HepG2 (cell line): ENCODE data around the gene ANKLE1. TPM values are rescaled to one million over a fixed set of nuclear protein-coding genes. Genes with fewer than 3 reads are reported as not detected.

Experiments used
- AKNA ChIP-seq: sonication (generic); formaldehyde crosslinking; IDR thresholded peaks from 2 replicates; pipeline ENCODE4 v1.4.0; 2020; ENCODE audit warnings: missing genetic modification reagents, borderline replicate concordance
- EEA1 ChIP-seq: sonication (generic); formaldehyde crosslinking; IDR thresholded peaks from 2 replicates; pipeline ENCODE4 v1.5.1; 2020; ENCODE audit warnings: mild to moderate bottlenecking, missing genetic modification reagents, borderline replicate concordance
- HMGA1 ChIP-seq: sonication (generic); formaldehyde crosslinking; conservative IDR thresholded peaks from 2 replicates; pipeline ENCODE4 v1.4.0; 2020; ENCODE audit warnings: missing genetic modification reagents
- JARID2 ChIP-seq: sonication (generic); formaldehyde crosslinking; IDR thresholded peaks from 2 replicates; pipeline ENCODE4 v1.8.1; 2023; ENCODE audit warnings: missing genetic modification reagents, inconsistent platforms; ENCODE audit not compliant: insufficient replicate concordance
- NBN ChIP-seq: fragments of 450-650 bp; conservative IDR thresholded peaks from 2 replicates; pipeline ENCODE4 v1.6.1; 2017
- ZKSCAN5 ChIP-seq: sonication (generic); formaldehyde crosslinking; IDR thresholded peaks from 2 replicates; pipeline ENCODE4 v1.5.1; 2020; ENCODE audit warnings: mild to moderate bottlenecking, missing genetic modification reagents
- ZMYM3 ChIP-seq: sonication (generic); formaldehyde crosslinking; IDR thresholded peaks from 2 replicates; pipeline ENCODE4 v1.5.1; 2020; ENCODE audit warnings: mild to moderate bottlenecking, missing genetic modification reagents
- ZNF407 ChIP-seq: sonication (generic); formaldehyde crosslinking; IDR thresholded peaks from one replicate; pipeline ENCODE4 v1.5.1; 2020; ENCODE audit warnings: mild to moderate bottlenecking, missing genetic modification reagents; ENCODE audit errors: not compliant biosample characterization
- ZNF543 ChIP-seq: sonication (generic); formaldehyde crosslinking; IDR thresholded peaks from 2 replicates; pipeline ENCODE4 v1.4.0; 2020; ENCODE audit warnings: mild to moderate bottlenecking, missing genetic modification reagents
- ZNF569 ChIP-seq: sonication (generic); formaldehyde crosslinking; IDR thresholded peaks from 2 replicates; pipeline ENCODE4 v1.5.0; 2020; ENCODE audit warnings: mild to moderate bottlenecking, missing genetic modification reagents, moderate library complexity, borderline replicate concordance
- ZNF607 ChIP-seq: sonication (generic); formaldehyde crosslinking; IDR thresholded peaks from 2 replicates; pipeline ENCODE4 v1.5.1; 2020; ENCODE audit warnings: missing genetic modification reagents, mild to moderate bottlenecking, borderline replicate concordance
- ZNF768 ChIP-seq: sonication (generic); formaldehyde crosslinking; IDR thresholded peaks from 2 replicates; pipeline ENCODE4 v1.4.0; 2020; ENCODE audit warnings: missing genetic modification reagents
- ZSCAN5A ChIP-seq: sonication (generic); formaldehyde crosslinking; IDR thresholded peaks from 2 replicates; pipeline ENCODE4 v1.8.0; 2022; ENCODE audit warnings: mild to moderate bottlenecking, missing genetic modification reagents, borderline replicate concordance
- polyA plus RNA-seq, 8 experiments: library from polyadenylated mRNA; depleted of rRNA in 3 of 8; stranded (reverse) in 7 of 8; unstranded in 1 of 8; fragments of >200 nt; fragmentation: Illumina TruSeq in 4 of 8; extraction: Trizol in 4 of 8; gene quantifications; 2 replicates each; pipeline versions ENCODE4 v1.2.1 to v1.2.3, GENCODE V29; 2011 to 2016; ENCODE audit warnings: low read depth in 4 of 8, missing spikeins in 1 of 8, mixed read lengths in 1 of 8; ENCODE audit not compliant: insufficient read depth in 1 of 8
- total RNA-seq, 5 experiments: library from RNA; depleted of rRNA; stranded (reverse); fragments of >200 nt; fragmentation: Illumina TruSeq; extraction: Trizol; gene quantifications; 2 replicates each; pipeline ENCODE4 v1.2.3, GENCODE V29; 2016; ENCODE audit warnings: low read depth in 1 of 5

The ANKLE1 gene
- total and polyA plus RNA-seq, 2 of the 13 experiments (the other 11 are each of a cell fraction or from before 2014, with no cell fraction given), result 0.69 to 1.5 TPM

- TF ChIP-seq ZNF407 (peak; percentile 77), JARID2 (no peak), ZNF569 (CRISPR knock-in tag) (no peak), ZSCAN5A (CRISPR knock-in tag) (no peak), ZNF768 (CRISPR knock-in tag) (peak; percentile 41; the same call in 1 of the 2 replicates), ZNF607 (CRISPR knock-in tag) (no peak), NBN (no peak), ZMYM3 (peak; percentile 70), ZNF543 (0 out of 2 replicates have a peak, but pooled peaks have one; percentile 63), EEA1 (0 out of 2 replicates have a peak, but pooled peaks have one; percentile 41), ZKSCAN5 (CRISPR knock-in tag) (no peak), HMGA1 (CRISPR knock-in tag) (no peak), AKNA (CRISPR knock-in tag) (no peak)
Measured at GRCh38 chr19:17282488-17283125, 906 bp downstream of the ANKLE1 start (continued).
